Neural crest cell (in vitro differentiated cells): Measurements from ENCODE around the gene FAP. TPM values are rescaled to one million over a fixed set of nuclear protein-coding genes. Genes with fewer than 3 reads are reported as not detected.

ENCODE experiments used
- DNase-seq: peaks from one replicate; pipeline ENCODE4 v3.0.0; 2021; ENCODE audit warnings: low read depth, mixed read lengths, low spot score
- H3K27ac Mint-ChIP-seq: one replicate; pipeline ENCODE4 v1.8.0; 2021; ENCODE audit warnings: mild to moderate bottlenecking, mixed read lengths; ENCODE audit not compliant: unreplicated experiment
- H3K27me3 Mint-ChIP-seq: 2 replicates; pipeline ENCODE4 v1.8.0; 2021; ENCODE audit warnings: low read depth, mild to moderate bottlenecking, mixed read lengths
- H3K36me3 Mint-ChIP-seq: 2 replicates; pipeline ENCODE4 v1.8.0; 2021; ENCODE audit warnings: low read depth, mild to moderate bottlenecking, mixed read lengths
- H3K4me1 Mint-ChIP-seq: 2 replicates; pipeline ENCODE4 v1.8.0; 2021; ENCODE audit warnings: mixed read lengths
- H3K4me3 Mint-ChIP-seq: one replicate; pipeline ENCODE4 v1.8.0; 2021; ENCODE audit warnings: mild to moderate bottlenecking, mixed read lengths
- H3K9me3 Mint-ChIP-seq: 2 replicates; pipeline ENCODE4 v1.8.0; 2021; ENCODE audit warnings: mixed read lengths
- total RNA-seq: library from RNA; stranded (reverse); gene quantifications from 2 replicates; pipeline ENCODE4 v1.2.1, GENCODE V29; 2021
- TF ChIP-seq, protein P1 (sequence below): fragments of 200-600 bp; sonication (generic); conservative IDR thresholded peaks from 2 replicates; pipeline ENCODE4 v1.5.0; 2021; ENCODE audit warnings: antibody characterized with exemption, mild to moderate bottlenecking

FAP gene
- total RNA-seq, 1 donor from 2014 or later, result not detected

DNA sequence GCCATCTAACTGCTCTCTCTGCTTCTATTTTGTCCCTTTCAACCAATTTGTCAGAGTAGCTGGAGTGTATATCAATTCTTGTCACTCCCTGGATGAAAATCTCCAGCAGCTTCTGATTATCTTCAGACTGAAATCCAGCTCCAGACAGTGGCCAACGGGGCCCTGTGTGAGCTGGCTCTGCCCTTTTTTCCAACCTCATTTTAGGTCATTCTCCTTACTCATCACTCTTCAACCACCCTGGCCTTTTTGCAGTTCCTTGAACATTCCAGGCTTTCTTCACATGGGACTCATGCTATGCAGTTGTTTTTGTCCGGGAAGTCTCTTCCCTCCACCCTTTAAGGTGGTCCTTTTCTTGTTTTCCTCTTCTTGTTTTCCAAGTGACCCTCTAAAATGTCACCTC lies 15.4 kb upstream of the FAP start:
- no peak overlapping the region for H3K4me3 Mint-ChIP-seq
- TF ChIP-seq, protein P1, sequence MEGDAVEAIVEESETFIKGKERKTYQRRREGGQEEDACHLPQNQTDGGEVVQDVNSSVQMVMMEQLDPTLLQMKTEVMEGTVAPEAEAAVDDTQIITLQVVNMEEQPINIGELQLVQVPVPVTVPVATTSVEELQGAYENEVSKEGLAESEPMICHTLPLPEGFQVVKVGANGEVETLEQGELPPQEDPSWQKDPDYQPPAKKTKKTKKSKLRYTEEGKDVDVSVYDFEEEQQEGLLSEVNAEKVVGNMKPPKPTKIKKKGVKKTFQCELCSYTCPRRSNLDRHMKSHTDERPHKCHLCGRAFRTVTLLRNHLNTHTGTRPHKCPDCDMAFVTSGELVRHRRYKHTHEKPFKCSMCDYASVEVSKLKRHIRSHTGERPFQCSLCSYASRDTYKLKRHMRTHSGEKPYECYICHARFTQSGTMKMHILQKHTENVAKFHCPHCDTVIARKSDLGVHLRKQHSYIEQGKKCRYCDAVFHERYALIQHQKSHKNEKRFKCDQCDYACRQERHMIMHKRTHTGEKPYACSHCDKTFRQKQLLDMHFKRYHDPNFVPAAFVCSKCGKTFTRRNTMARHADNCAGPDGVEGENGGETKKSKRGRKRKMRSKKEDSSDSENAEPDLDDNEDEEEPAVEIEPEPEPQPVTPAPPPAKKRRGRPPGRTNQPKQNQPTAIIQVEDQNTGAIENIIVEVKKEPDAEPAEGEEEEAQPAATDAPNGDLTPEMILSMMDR, result no peak
- H3K36me3 Mint-ChIP-seq, result no peaks in the 10 kb centered on the region
- H3K4me1 Mint-ChIP-seq, result peaks cover 4% of the 10 kb centered on the region
- no peak overlapping the region for H3K27ac Mint-ChIP-seq
- DNase-seq, result no peak
- no peaks in the 10 kb centered on the region for H3K27me3 Mint-ChIP-seq
- peaks cover 4% of the 10 kb centered on the region for H3K9me3 Mint-ChIP-seq

DNA sequence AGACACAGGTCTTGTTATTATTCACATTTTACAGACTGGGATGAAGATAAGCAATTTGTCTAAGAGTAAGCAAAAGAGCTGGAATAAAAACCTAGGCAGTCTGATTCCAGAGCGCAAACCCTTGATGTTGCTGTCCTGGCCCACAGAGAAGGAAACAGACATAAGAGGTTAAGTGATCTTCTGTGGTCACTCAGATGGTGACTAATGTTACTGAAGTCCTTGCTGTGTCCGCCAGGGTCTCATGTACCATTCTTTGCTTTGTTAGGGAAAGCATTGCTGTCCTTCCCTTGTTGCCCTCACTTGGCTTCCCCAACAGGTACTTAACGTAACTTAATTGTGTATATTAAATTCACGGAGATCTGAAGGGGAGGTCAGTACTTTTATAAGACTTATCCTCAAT lies 14.9 kb upstream of the FAP start:
- no peak overlapping the region for H3K4me3 Mint-ChIP-seq
- DNase-seq, result no peak
- H3K36me3 Mint-ChIP-seq, result no peaks in the 10 kb centered on the region
- H3K4me1 Mint-ChIP-seq, result peaks cover 4% of the 10 kb centered on the region
- TF ChIP-seq, protein P1, result no peak
- no peaks in the 10 kb centered on the region for H3K27me3 Mint-ChIP-seq
- no peak overlapping the region for H3K27ac Mint-ChIP-seq
- H3K9me3 Mint-ChIP-seq, result peaks cover 3% of the 10 kb centered on the region

DNA sequence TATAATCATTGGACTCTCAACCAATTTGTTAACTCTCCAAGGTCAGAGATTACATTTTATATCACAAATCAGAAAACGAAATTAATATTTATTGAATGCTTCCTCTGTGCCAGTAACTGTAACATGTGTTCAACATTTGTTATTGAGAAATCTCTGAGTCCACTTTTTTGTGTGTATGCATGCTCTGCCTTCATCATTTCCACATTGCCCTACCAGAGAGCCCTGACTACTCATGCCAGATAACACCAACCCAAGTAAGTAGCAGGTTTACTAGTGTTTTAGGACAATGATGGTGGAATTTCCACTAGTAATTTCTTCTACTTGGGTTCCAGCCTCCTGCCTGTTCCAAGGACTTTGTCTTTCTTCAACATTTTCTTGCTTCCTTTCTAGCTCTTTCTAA lies 14.2 kb upstream of the FAP start:
- H3K4me1 Mint-ChIP-seq, result peaks cover 4% of the 10 kb centered on the region
- no peaks in the 10 kb centered on the region for H3K36me3 Mint-ChIP-seq
- H3K4me3 Mint-ChIP-seq, result no peak overlapping the region
- no peak overlapping the region for H3K27ac Mint-ChIP-seq
- TF ChIP-seq, protein P1, result no peak
- H3K9me3 Mint-ChIP-seq, result no peaks in the 10 kb centered on the region
- DNase-seq, result no peak
- H3K27me3 Mint-ChIP-seq, result no peaks in the 10 kb centered on the region

DNA sequence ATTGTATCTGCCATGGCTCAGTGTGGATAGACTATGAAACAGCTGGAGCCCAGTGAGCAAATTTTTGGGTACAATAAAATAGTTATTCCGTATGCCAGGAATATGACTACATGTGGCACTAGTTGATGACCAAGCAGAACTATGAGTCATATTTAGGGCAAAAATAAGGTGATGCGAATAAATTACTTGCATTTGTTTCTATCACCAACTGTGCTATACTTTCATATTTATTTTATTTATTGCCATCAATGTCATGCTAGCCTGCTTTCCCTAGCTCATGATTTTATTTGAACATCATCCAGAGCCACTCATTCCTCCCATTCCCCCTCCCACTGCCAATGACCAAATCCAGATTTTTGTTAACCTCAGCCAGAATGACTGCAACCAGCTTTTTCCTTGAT lies 13.3 kb upstream of the FAP start:
- H3K36me3 Mint-ChIP-seq, result no peaks in the 10 kb centered on the region
- TF ChIP-seq, protein P1, result no peak
- peaks cover 4% of the 10 kb centered on the region for H3K4me1 Mint-ChIP-seq
- no peaks in the 10 kb centered on the region for H3K27me3 Mint-ChIP-seq
- DNase-seq, result no peak
- H3K9me3 Mint-ChIP-seq, result no peaks in the 10 kb centered on the region
- no peak overlapping the region for H3K4me3 Mint-ChIP-seq
- no peak overlapping the region for H3K27ac Mint-ChIP-seq

DNA sequence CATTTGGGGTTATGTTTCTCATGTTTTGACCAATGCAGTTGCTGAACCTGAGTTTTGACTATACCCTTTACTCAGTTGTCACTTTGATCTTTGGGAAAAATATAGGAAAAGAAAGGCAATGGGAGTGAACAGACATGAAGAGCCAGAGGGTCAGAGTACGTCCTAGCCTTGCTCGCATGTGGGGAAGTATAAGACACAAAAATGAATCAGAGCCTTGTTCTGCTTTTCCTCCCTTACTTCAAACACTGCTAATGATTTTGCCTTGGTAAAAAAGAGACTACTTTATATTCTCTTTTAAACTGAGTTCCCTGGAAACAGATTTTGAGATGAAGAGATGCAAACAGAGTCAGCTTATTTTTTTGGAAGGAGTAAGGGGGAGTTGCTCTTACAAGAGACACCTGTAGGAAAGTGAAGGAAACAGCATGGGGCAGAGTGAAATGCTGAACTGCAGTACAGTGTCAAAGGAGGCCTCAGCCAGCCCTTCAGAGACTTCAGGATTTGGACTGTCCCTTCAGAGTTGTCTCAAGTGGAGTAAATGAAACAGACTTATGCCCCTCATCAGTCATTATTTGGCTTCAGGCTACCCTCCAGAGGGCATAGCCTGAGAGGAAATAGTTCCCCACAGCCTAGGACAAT lies 11.1 kb upstream of the FAP start:
- Mint-ChIP-seq H3K27ac (no peak overlapping the region), H3K27me3 (no peaks in the 10 kb centered on the region), H3K4me1 (peaks cover 4% of the 10 kb centered on the region), H3K9me3 (peaks cover 2% of the 10 kb centered on the region), H3K36me3 (no peaks in the 10 kb centered on the region), H3K4me3 (no peak overlapping the region)
- TF ChIP-seq, protein P1, result no peak
- DNase-seq, result no peak
